ENCODE data around the gene SEPTIN10.

SEPTIN10 gene

GRCh38 chr2:109494351-109494750, 119.4 kb downstream of the SEPTIN10 start:
- DNase-seq: no peak

GRCh38 chr2:109493176-109493935, 120.4 kb downstream of the SEPTIN10 start:
- DNase-seq: no peak

Data from NCI-H446 (cell line).